Stimulated activated CD8-positive, alpha-beta memory T cell treated with anti-CD3 and anti-CD28 coated beads, Interleukin-12 subunit alpha, Interleukin-12 subunit beta, amount 100 ng/mL, for 4 hours (primary cell): Measurements from ENCODE around the gene ALMS1.
"Not testable (repeated sequence)": the region's sequence is repeated elsewhere in the genome, so short reads cannot be mapped to it uniquely, and the experiment has no call there.

Experiments
- DNase-seq: peaks from one replicate; pipeline ENCODE4 v3.0.0-alpha.2; 2020; ENCODE audit warnings: low read depth

The ALMS1 gene

DNA sequence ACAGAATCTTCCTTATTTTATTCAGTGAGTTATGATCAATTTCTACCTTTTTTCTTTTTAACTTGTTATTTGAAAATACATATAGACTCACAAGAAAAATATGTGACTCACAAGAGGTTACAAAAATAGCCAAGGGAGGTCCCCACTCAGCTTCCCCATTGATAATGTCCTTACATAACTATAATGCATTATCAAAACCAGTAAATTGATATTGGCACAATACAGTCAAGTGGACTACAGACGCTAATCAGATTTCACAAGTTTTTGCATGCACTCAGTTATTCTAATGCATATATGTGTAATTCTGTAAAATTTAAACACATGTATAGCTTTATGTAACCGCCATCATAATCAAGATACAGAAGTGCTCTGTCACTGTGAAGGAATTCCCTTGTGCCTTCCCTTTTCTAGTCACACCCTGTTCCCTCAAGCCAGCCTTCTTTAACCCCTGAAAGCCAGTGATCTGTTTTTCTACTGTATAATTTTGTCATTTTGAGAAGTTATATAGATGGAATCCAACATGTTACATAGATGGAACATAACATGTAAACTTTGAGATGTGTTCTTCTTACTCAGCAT, 118.4 kb downstream of the ALMS1 start:
- DNase-seq: no peak

- DNase-seq: not testable (repeated sequence)
These were observed 119.2 kb downstream of the ALMS1 start for GRCh38 chr2:73504850-73505249.

GRCh38 chr2:73510470-73510869, 124.8 kb downstream of the ALMS1 start:
- not testable (repeated sequence) for DNase-seq

DNA sequence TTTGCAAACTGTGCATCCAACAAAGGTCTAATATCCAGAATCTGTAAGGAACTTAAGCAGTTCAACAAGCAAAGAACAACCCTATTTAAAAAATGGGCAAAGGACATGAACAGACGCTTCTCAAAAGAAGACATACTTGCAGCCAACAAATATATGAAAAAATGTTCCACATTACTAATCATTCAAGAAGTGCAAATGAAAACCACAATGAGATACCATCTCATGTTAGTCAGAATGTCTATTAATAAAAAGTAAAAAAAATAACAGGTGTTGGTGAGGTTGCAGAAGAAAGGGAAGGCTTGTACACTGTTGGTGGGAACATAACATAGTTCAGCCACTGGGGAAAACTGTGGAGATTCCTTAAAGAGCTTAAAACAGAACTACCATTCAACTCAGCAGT, 130.4 kb downstream of the ALMS1 start:
- DNase-seq: no peak

DNA sequence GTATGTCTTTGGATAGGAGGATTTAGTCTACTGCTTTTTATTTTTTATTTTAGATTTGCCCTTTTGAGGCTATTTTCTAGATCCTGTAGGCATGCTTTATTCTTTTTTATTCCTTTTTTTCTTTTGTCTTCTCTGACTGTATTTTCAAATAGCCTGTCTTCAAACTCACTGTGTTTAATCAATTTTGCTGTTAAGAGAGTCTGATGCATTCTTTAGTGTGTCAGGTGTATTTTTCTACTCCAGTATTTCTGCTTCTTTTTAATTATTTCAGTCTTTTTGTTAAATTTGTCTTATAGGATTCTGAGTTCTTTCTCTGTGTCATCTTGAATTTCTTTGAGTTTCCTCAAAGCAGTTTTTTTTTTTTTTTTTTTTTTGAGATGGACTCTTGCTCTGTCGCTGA, 143.1 kb downstream of the ALMS1 start:
- no peak for DNase-seq

DNA sequence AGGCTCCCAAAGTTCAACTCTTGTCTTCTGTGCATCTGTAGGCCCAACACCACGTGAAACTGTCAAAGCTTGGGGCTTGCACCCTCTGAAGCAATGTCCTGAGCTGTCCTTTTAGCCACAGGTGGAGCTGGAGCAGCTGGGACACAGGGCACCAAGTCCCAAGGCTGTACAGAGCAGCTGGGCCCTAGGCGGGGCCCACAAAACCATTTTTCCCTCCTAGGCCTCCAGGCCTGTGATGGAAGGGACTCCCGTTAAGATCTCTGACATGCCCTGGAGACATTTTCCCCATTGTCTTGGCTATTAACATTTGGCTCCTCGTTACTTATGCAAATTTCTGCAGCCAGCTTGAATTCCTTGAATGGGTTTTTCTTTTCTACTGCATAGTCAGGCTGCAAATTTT, 145.1 kb downstream of the ALMS1 start:
- DNase-seq: not testable (repeated sequence)

GRCh38 chr2:73532381-73532780, 146.7 kb downstream of the ALMS1 start:
- DNase-seq: no peak

GRCh38 chr2:73536133-73536840, 150.7 kb downstream of the ALMS1 start:
- DNase-seq: no peak

- not testable (repeated sequence) for DNase-seq
These were observed 175.2 kb downstream of the ALMS1 start for GRCh38 chr2:73560875-73561274.

GRCh38 chr2:73561422-73561821, 175.8 kb downstream of the ALMS1 start:
- no peak for DNase-seq

DNA sequence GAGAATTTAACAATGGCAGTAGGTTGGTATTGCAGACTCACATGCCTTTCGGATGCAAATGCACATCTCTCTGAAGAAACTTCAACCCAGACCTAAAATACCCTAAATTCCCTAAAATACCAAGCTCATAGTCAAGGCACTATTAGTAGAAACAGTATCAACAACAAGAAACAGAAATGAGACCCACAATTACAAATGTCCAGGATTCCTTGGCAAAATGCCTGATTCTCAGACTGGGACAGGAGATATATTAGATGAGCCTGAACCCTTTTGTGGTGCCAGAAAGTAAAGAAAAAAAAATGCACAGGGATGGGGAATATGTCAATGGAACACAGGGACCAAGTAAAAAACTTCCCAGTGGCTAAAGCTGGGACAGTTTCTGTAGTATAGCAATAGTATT, 179.3 kb downstream of the ALMS1 start:
- no peak for DNase-seq

- no peak for DNase-seq
These were observed 180.7 kb downstream of the ALMS1 start for GRCh38 chr2:73566288-73566878.

- DNase-seq: no peak
These were observed 189.6 kb downstream of the ALMS1 start for GRCh38 chr2:73575261-73575660.

DNA sequence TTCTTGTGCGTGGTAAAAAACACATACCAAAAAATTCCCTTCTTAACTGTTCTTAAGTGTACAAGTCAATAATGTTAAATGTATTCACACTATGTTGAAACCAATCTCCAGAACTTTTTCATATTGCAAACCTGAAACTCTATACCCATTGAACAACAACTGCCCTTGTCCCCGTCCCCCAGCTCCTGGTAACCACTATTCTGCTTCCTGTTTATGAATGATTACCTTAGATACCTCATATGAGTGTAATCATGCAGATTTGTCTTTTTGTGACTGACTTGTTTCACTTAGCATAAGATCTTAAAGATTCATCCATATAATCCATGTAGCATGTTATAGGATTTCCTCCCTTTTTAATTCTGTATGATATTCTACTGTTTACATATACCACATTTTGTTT, 196.7 kb downstream of the ALMS1 start:
- no peak for DNase-seq

GRCh38 chr2:73588177-73588576, 202.5 kb downstream of the ALMS1 start:
- DNase-seq: no peak

- DNase-seq: no peak
These were observed 208.0 kb downstream of the ALMS1 start for GRCh38 chr2:73593680-73594079.

DNA sequence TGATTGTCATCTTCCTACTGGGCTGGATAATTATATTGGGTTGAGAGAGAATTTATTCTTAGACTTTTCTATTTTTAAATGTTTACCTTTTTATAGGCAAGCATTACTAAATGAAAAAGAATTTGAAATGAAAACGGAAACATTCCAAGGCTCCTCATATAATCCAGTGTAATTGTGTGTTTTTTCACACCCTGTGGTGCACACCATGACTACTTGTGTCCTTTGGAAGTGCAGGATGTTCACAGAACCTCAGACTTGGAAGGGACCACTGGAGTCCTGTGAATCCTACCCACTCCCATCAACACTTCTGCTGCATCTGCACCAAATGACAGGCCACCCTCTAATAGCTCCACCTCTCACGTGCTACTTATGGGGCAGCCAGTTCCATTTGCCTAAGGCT, 208.6 kb downstream of the ALMS1 start:
- DNase-seq: no peak

GRCh38 chr2:73601780-73602179, 216.1 kb downstream of the ALMS1 start:
- DNase-seq: no peak

DNA sequence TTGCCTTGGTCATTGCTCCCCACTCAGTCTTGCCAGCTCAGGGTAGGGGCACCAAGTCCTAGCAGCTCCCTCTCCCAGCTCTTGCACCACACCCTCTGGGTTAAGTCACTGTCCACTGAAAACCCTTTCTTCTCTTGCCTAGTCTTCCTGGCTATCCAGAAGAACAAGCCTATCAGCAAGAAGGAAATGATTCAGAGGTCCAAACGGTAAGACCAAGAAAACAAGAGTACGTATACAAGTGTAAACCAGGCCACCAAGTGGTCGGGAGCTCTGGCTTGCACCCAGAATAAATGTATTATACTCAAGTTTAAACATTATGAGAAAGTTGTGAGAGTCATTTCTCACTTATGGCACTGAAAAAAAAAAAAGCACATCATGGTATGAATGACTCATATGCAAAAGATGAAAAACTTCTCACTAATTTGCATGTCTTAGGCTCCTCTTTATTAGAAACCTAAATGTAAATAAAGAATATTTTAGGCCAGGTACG, 217.5 kb downstream of the ALMS1 start:
- DNase-seq: not testable (repeated sequence)

- not testable (repeated sequence) for DNase-seq
These were observed 219.0 kb downstream of the ALMS1 start for GRCh38 chr2:73604589-73604988.

DNA sequence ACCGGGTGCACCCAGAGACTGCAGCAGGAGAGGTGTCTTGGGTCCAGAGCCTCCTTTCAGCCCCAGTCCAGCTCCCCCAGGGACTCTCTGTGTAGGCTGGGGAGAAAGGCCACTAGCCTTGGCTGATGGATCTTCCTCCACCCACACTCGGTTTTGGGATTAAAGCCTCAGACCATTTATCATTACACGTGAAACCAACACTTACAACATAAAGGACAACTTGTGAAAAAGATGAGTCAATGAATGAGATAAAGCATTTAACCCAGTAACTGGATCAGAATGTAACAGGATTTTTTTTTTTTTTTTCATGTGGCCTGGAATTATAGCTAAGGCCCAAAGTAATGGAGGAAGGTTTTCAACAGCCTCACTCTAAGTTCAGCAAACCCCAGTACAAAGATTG, 224.5 kb downstream of the ALMS1 start:
- no peak for DNase-seq

- no peak for DNase-seq
These were observed 225.6 kb downstream of the ALMS1 start for GRCh38 chr2:73611193-73611592.

GRCh38 chr2:73611867-73612266, 226.2 kb downstream of the ALMS1 start:
- DNase-seq: no peak
